H9 (cell line): ENCODE data around the gene SFMBT2. TPM values are rescaled to one million over a fixed set of nuclear protein-coding genes. Genes with fewer than 3 reads are reported as not detected.

Experiments
- DNase-seq: peaks from one replicate; pipeline ENCODE4 v3.0.0-alpha.2; 2017
- H2AFZ ChIP-seq: one replicate; pipeline ENCODE4 v1.6.1; 2013; ENCODE audit warnings: mild to moderate bottlenecking, low read length, control low read depth, moderate library complexity
- H2AK5ac ChIP-seq: 2 replicates; pipeline ENCODE4 v1.6.1; 2013; ENCODE audit warnings: low read length, control low read depth, mixed read lengths; ENCODE audit not compliant: insufficient read length
- H2BK120ac ChIP-seq: one replicate; pipeline ENCODE4 v1.6.1; 2013; ENCODE audit warnings: low read depth, mild to moderate bottlenecking, low read length, control low read depth, inconsistent platforms; ENCODE audit not compliant: poor library complexity, severe bottlenecking
- H2BK12ac ChIP-seq: 2 replicates; pipeline ENCODE4 v1.6.1; 2013; ENCODE audit warnings: low read length, control low read depth, mixed read lengths, low read depth; ENCODE audit not compliant: insufficient read length
- H2BK15ac ChIP-seq: 2 replicates; pipeline ENCODE4 v1.6.1; 2013; ENCODE audit warnings: low read depth, low read length, control low read depth
- H2BK20ac ChIP-seq: one replicate; pipeline ENCODE4 v1.6.1; 2013; ENCODE audit warnings: low read depth, mild to moderate bottlenecking, low read length, control low read depth, inconsistent platforms; ENCODE audit not compliant: poor library complexity, severe bottlenecking
- H2BK5ac ChIP-seq: 2 replicates; pipeline ENCODE4 v1.6.1; 2013; ENCODE audit warnings: low read length, control low read depth, mixed read lengths; ENCODE audit not compliant: insufficient read length
- H3K14ac ChIP-seq: 2 replicates; pipeline ENCODE4 v1.6.1; 2013; ENCODE audit warnings: low read length, control low read depth; ENCODE audit not compliant: insufficient read depth
- H3K18ac ChIP-seq: 2 replicates; pipeline ENCODE4 v1.6.1; 2013; ENCODE audit warnings: low read depth, mild to moderate bottlenecking, mixed read lengths, low read length, control low read depth; ENCODE audit not compliant: insufficient read length
- H3K23ac ChIP-seq: 2 replicates; pipeline ENCODE4 v1.6.1; 2013; ENCODE audit warnings: low read length, control low read depth, mixed read lengths, low read depth; ENCODE audit not compliant: insufficient read length
- H3K23me2 ChIP-seq: 2 replicates; pipeline ENCODE4 v1.6.1; 2013; ENCODE audit warnings: low read depth, mild to moderate bottlenecking, mixed read lengths, low read length, control low read depth; ENCODE audit not compliant: insufficient read length, poor library complexity, severe bottlenecking
- H3K27ac ChIP-seq: 2 replicates; pipeline ENCODE4 v1.5.1; 2013; ENCODE audit warnings: low read length, control low read depth, mixed read lengths, low read depth; ENCODE audit not compliant: insufficient read length
- H3K27me3 ChIP-seq: 2 replicates; pipeline ENCODE4 v1.6.1; 2013; ENCODE audit warnings: low read length, control low read depth, inconsistent platforms; ENCODE audit not compliant: insufficient read depth
- H3K4ac ChIP-seq: 2 replicates; pipeline ENCODE4 v1.6.1; 2013; ENCODE audit warnings: low read depth, mild to moderate bottlenecking, control low read depth, inconsistent platforms, low read length, moderate library complexity
- H3K4me1 ChIP-seq: 2 replicates; pipeline ENCODE4 v1.6.1; 2013; ENCODE audit warnings: low read length, control low read depth, inconsistent platforms; ENCODE audit not compliant: insufficient read depth
- H3K4me2 ChIP-seq: 2 replicates; pipeline ENCODE4 v1.6.1; 2013; ENCODE audit warnings: low read length, control low read depth, mixed read lengths; ENCODE audit not compliant: insufficient read length, insufficient read depth
- H3K56ac ChIP-seq: 2 replicates; pipeline ENCODE4 v1.6.1; 2013; ENCODE audit warnings: low read depth, mild to moderate bottlenecking, mixed read lengths, low read length, control low read depth; ENCODE audit not compliant: insufficient read length
- H3K79me1 ChIP-seq: 2 replicates; pipeline ENCODE4 v1.6.1; 2013; ENCODE audit warnings: low read depth, mild to moderate bottlenecking, moderate library complexity, low read length, control low read depth, inconsistent platforms; ENCODE audit not compliant: insufficient read depth, poor library complexity, severe bottlenecking
- H3K79me2 ChIP-seq: 2 replicates; pipeline ENCODE4 v1.6.1; 2013; ENCODE audit warnings: low read length, control low read depth, inconsistent platforms; ENCODE audit not compliant: insufficient read depth
- H3K9ac ChIP-seq: 2 replicates; pipeline ENCODE4 v1.6.1; 2013; ENCODE audit warnings: low read length, control low read depth, mixed read lengths; ENCODE audit not compliant: insufficient read length; ENCODE audit errors: extremely low read depth
- H3K9me3 ChIP-seq: one replicate; pipeline ENCODE4 v1.6.1; 2013; ENCODE audit warnings: low read depth, low read length, inconsistent platforms; ENCODE audit not compliant: control insufficient read depth
- H3T11ph ChIP-seq: one replicate; pipeline ENCODE4 v1.6.1; 2013; ENCODE audit warnings: mild to moderate bottlenecking, low read length, control low read depth, inconsistent platforms
- H4K20me1 ChIP-seq: one replicate; pipeline ENCODE4 v1.6.1; 2013; ENCODE audit not compliant: control insufficient read depth, insufficient read length, insufficient read depth
- H4K5ac ChIP-seq: 2 replicates; pipeline ENCODE4 v1.6.1; 2013; ENCODE audit warnings: low read depth, mild to moderate bottlenecking, mixed read lengths, low read length, control low read depth; ENCODE audit not compliant: insufficient read length
- H4K8ac ChIP-seq: replicated peaks from 2 replicates; pipeline ENCODE4 v1.6.1; 2013; ENCODE audit warnings: low read length, control low read depth, mixed read lengths, low read depth; ENCODE audit not compliant: insufficient read length
- H4K91ac ChIP-seq: 2 replicates; pipeline ENCODE4 v1.6.1; 2013; ENCODE audit warnings: low read depth, mild to moderate bottlenecking, moderate library complexity, mixed read lengths, low read length, control low read depth; ENCODE audit not compliant: insufficient read length
- H3K27ac Mint-ChIP-seq, 3 experiments: 2 replicates in 2 of 3; 3 replicates in 1 of 3; pipeline ENCODE4 v1.8.0; 2020 to 2021; ENCODE audit warnings: mixed read lengths in 3 of 3, mild to moderate bottlenecking in 1 of 3, moderate library complexity in 1 of 3
- H3K27me3 Mint-ChIP-seq: 2 replicates; pipeline ENCODE4 v1.8.0; 2021; ENCODE audit warnings: low read depth, mild to moderate bottlenecking, moderate library complexity, mixed read lengths
- H3K36me3 Mint-ChIP-seq, 3 experiments: 2 replicates in 2 of 3; 3 replicates in 1 of 3; pipeline ENCODE4 v1.8.0; 2020 to 2021; ENCODE audit warnings: low read depth in 3 of 3, mixed read lengths in 3 of 3; ENCODE audit not compliant: insufficient read depth in 1 of 3
- H3K4me1 Mint-ChIP-seq, 2 experiments: 2 replicates each; pipeline ENCODE4 v1.8.0; 2020; ENCODE audit warnings: mixed read lengths in 2 of 2
- H3K4me3 Mint-ChIP-seq, 2 experiments: 2 replicates in 1 of 2; 3 replicates in 1 of 2; pipeline ENCODE4 v1.8.0; 2020 to 2021; ENCODE audit warnings: mild to moderate bottlenecking in 2 of 2, mixed read lengths in 2 of 2, moderate library complexity in 1 of 2
- H3K9me3 Mint-ChIP-seq, 2 experiments: 2 replicates in 1 of 2; 3 replicates in 1 of 2; pipeline ENCODE4 v1.8.0; 2020; ENCODE audit warnings: mild to moderate bottlenecking in 2 of 2, mixed read lengths in 2 of 2, moderate library complexity in 1 of 2
- WGBS: extraction: QIAGEN DNeasy Blood & Tissue Kit; methylation state at CpG from one replicate; pipeline ENCODE4 v1.1.7; 2013; ENCODE audit warnings: missing lambda C conversion rate, low lambda C conversion rate, mixed read lengths; ENCODE audit not compliant: insufficient read length; ENCODE audit errors: extremely low coverage; 5-methylcytosine and 5-hydroxymethylcytosine counted together
- total RNA-seq: library from RNA; stranded (reverse); gene quantifications from 2 replicates; pipeline ENCODE4 v1.2.1, GENCODE V29; 2021
- TF ChIP-seq, protein P1 (sequence below): fragments of 200-600 bp; sonication (generic); conservative IDR thresholded peaks from 3 replicates; pipeline ENCODE4 v1.8.0; 2021; ENCODE audit warnings: antibody characterized with exemption, mild to moderate bottlenecking

SFMBT2 gene
- total RNA-seq, 1 experiment from 2014 or later, result 5.3 TPM

DNA sequence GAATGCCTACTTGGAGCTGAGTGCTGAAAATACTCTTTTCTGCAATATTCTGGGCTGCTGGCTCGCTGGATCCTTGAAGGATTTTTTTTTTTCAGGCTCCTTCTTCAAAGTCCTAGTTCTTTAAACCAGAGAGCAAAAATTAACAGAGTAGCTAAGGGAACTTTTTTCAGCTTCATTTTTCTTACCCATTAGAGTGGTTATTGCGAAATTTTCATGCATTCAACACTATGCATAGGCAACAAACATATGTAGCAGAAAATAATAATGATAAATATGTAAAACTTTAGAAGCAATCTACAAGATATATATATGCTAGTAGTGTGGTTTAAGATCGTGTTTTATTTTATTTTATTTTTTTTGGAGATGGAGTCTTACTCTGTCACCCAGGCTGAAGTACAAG is 264.6 kb downstream of the SFMBT2 start:
- Histone ChIP-seq H3K18ac (no peak overlapping the region), H2AFZ (no peak overlapping the region), H4K20me1 (no peaks in the 10 kb centered on the region), H2BK15ac (no peak overlapping the region), H2BK5ac (no peak overlapping the region), H4K5ac (no peak overlapping the region), H3K27me3 (no peaks in the 10 kb centered on the region), H2BK120ac (no peak overlapping the region), H3K4me2 (no peak overlapping the region), H3K56ac (no peak overlapping the region), H4K91ac (no peak overlapping the region), H3K9me3 (no peaks in the 10 kb centered on the region), H3K27ac (no peak overlapping the region), H3T11ph (no peak overlapping the region), H3K79me1 (no peaks in the 10 kb centered on the region), H3K23me2 (no peaks in the 10 kb centered on the region), H3K79me2 (no peaks in the 10 kb centered on the region), H4K8ac (no peak overlapping the region), H3K23ac (no peak overlapping the region), H3K4me1 (no peaks in the 10 kb centered on the region), H2BK20ac (no peak overlapping the region), H3K14ac (no peak overlapping the region), H3K4ac (no peak overlapping the region), H2BK12ac (no peak overlapping the region), H3K9ac (no peak overlapping the region), H2AK5ac (no peak overlapping the region)
- H3K4me1 Mint-ChIP-seq, result peaks cover 0 to 3% of the 10 kb centered on the region in 2 experiments; a peak in 2 of 4 replicates
- H3K9me3 Mint-ChIP-seq, result peaks cover 0 to 2% of the 10 kb centered on the region in 2 experiments; a peak in 3 of 5 replicates
- DNase-seq, result no peak
- no peak overlapping the region for H3K27ac Mint-ChIP-seq
- H3K27me3 Mint-ChIP-seq, result peaks cover 2% of the 10 kb centered on the region; the same call in 1 of the 2 replicates
- H3K36me3 Mint-ChIP-seq, result no peaks in the 10 kb centered on the region
- no CpG with 5 or more reads among the region's 3 CpGs for WGBS
- TF ChIP-seq, protein P1, sequence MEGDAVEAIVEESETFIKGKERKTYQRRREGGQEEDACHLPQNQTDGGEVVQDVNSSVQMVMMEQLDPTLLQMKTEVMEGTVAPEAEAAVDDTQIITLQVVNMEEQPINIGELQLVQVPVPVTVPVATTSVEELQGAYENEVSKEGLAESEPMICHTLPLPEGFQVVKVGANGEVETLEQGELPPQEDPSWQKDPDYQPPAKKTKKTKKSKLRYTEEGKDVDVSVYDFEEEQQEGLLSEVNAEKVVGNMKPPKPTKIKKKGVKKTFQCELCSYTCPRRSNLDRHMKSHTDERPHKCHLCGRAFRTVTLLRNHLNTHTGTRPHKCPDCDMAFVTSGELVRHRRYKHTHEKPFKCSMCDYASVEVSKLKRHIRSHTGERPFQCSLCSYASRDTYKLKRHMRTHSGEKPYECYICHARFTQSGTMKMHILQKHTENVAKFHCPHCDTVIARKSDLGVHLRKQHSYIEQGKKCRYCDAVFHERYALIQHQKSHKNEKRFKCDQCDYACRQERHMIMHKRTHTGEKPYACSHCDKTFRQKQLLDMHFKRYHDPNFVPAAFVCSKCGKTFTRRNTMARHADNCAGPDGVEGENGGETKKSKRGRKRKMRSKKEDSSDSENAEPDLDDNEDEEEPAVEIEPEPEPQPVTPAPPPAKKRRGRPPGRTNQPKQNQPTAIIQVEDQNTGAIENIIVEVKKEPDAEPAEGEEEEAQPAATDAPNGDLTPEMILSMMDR, result no peak
- no peak overlapping the region for H3K4me3 Mint-ChIP-seq
